Myometrial cell (primary cell): ENCODE results near the gene LIMK2. TPM values are rescaled to one million over a fixed set of nuclear protein-coding genes. Genes with fewer than 3 reads are reported as not detected.

ENCODE experiments used
- total RNA-seq: library from RNA; depleted of rRNA; stranded (reverse); fragments of >200 nt; gene quantifications from 2 replicates; pipeline ENCODE4 v1.2.3, GENCODE V29; 2015

The LIMK2 gene
- 20.8 and 24.1 TPM in 2 replicates for total RNA-seq

GRCh38 chr22:31211862-31212730 is at the start of gene LIMK2:
Gene LIMK2, plus strand, starts transcription at chr22:31212298. Its CDS starts 111 bp downstream, at chr22:31212409.

GRCh38 chr22:31292236-31292989 is 80.3 kb downstream of the LIMK2 start, which contains the start of gene PIK3IP1:
Gene PIK3IP1, minus strand, starts transcription at chr22:31292488. Its CDS starts 144 bp downstream, at chr22:31292344.

Other genes starting within 250 kb of the LIMK2 start
- gene MORC2, start 243.5 kb upstream of the LIMK2 start, total RNA-seq: 4.0 and 10.3 TPM in 2 replicates
- gene TUG1, start 243.0 kb upstream of the LIMK2 start, total RNA-seq: 22.8 and 41.6 TPM in 2 replicates
- gene SMTN, start 131.0 kb upstream of the LIMK2 start, total RNA-seq: 235 and 344 TPM in 2 replicates
- gene SELENOM, start 104.7 kb upstream of the LIMK2 start, total RNA-seq: 300 and 301 TPM in 2 replicates
- 0.18 and 0.86 TPM in 2 replicates for gene INPP5J, start 89.3 kb upstream of the LIMK2 start, total RNA-seq
- 0.86 and 1.1 TPM in 2 replicates for gene PLA2G3, start 71.8 kb upstream of the LIMK2 start, total RNA-seq
- gene RNF185, start 52.1 kb upstream of the LIMK2 start, total RNA-seq: 22.8 and 23.4 TPM in 2 replicates
- 26.4 and 32.0 TPM in 2 replicates for gene PIK3IP1, start 80.2 kb downstream of the LIMK2 start, total RNA-seq
- gene PATZ1, start 134.0 kb downstream of the LIMK2 start, total RNA-seq: 11.0 and 13.5 TPM in 2 replicates
- gene DRG1, start 187.3 kb downstream of the LIMK2 start, total RNA-seq: 91.3 and 98.6 TPM in 2 replicates